ELR (cell line): ENCODE measurements around the gene XKR7.
"Not testable (repeated sequence)": the region's sequence is repeated elsewhere in the genome, so short reads cannot be mapped to it uniquely, and the experiment has no call there.

Experiments
- DNase-seq: peaks from one replicate; pipeline ENCODE4 v3.0.0-alpha.2; 2015; ENCODE audit warnings: low read depth

Gene XKR7

GRCh38 chr20:31967830-31968249 is at the start of gene XKR7:
Gene XKR7, plus strand, starts transcription at chr20:31968151. Its CDS starts 25 bp downstream, at chr20:31968176.
- DNase-seq: no peak

- peak; percentile 9 for DNase-seq
These were observed 49.4 kb upstream of the XKR7 start for GRCh38 chr20:31918466-31919105.

GRCh38 chr20:31919410-31920155 is 48.4 kb upstream of the XKR7 start:
- no peak for DNase-seq

GRCh38 chr20:31920275-31920855 is 47.6 kb upstream of the XKR7 start:
- peak; percentile 13 for DNase-seq

GRCh38 chr20:31921480-31921879 is 46.5 kb upstream of the XKR7 start:
- not testable (repeated sequence) for DNase-seq

- DNase-seq: no peak
These were observed 45.8 kb upstream of the XKR7 start for GRCh38 chr20:31922181-31922580.

GRCh38 chr20:31922588-31922987 is 45.4 kb upstream of the XKR7 start:
- DNase-seq: no peak

GRCh38 chr20:31923388-31924331 is 44.3 kb upstream of the XKR7 start:
- no peak for DNase-seq

GRCh38 chr20:31924561-31924960 is 43.4 kb upstream of the XKR7 start:
- DNase-seq: no peak

GRCh38 chr20:31925631-31926030 is 42.3 kb upstream of the XKR7 start:
- DNase-seq: no peak

- DNase-seq: no peak
These were observed 41.5 kb upstream of the XKR7 start for GRCh38 chr20:31926493-31926892.

- DNase-seq: no peak
These were observed 40.3 kb upstream of the XKR7 start for GRCh38 chr20:31927627-31928159.

GRCh38 chr20:31929631-31930030 is 38.3 kb upstream of the XKR7 start:
- DNase-seq: not testable (repeated sequence)

- DNase-seq: no peak
These were observed 37.2 kb upstream of the XKR7 start for GRCh38 chr20:31930779-31931178.

- DNase-seq: no peak
These were observed 34.3 kb upstream of the XKR7 start for GRCh38 chr20:31933698-31934097.

GRCh38 chr20:31934491-31934890 is 33.5 kb upstream of the XKR7 start:
- DNase-seq: no peak

- DNase-seq: no peak
These were observed 32.8 kb upstream of the XKR7 start for GRCh38 chr20:31934968-31935764.

GRCh38 chr20:31936420-31936819 is 31.5 kb upstream of the XKR7 start:
- DNase-seq: no peak

- DNase-seq: no peak
These were observed 30.1 kb upstream of the XKR7 start for GRCh38 chr20:31937820-31938219.

- DNase-seq: no peak
These were observed 28.3 kb upstream of the XKR7 start for GRCh38 chr20:31939661-31940060.

GRCh38 chr20:31943052-31943471 is 24.9 kb upstream of the XKR7 start:
- DNase-seq: no peak
